GM12878 (cell line): ENCODE data around the gene SUSD5. TPM values are rescaled to one million over a fixed set of nuclear protein-coding genes. Genes with fewer than 3 reads are reported as not detected.

Source experiments
- ATAC-seq: fragments of 200-7000 bp; cut with Tn5 transposase; 3 replicates; pipeline ENCODE4 v1.9.1; 2020; ENCODE audit warnings: mild to moderate bottlenecking, moderate library complexity
- BruUV-seq: library from RNA; stranded (reverse); fragments of 400-500 nt; replicated peaks from 2 replicates; lab custom pipeline; 2021; lab: Mats Ljungman, UMichigan
- CTCF ChIA-PET: fragments of 300-600 bp; sonication (Branson Sonifier 250); formaldehyde crosslinking; extraction: SDS; loops from one replicate; lab custom pipeline; 2021; ENCODE audit warnings: inconsistent platforms; lab: Yijun Ruan, JAX
- POLR2A ChIA-PET: fragments of 350-600 bp; formaldehyde crosslinking; extraction: SDS; loops from one replicate; lab custom pipeline; 2021; ENCODE audit warnings: inconsistent platforms; lab: Charles Lee
- RAD21 ChIA-PET: fragments of 300-600 bp; sonication (Branson Sonifier 250); formaldehyde crosslinking; loops from one replicate; lab custom pipeline; 2023; ENCODE audit warnings: antibody characterized with exemption; ENCODE audit not compliant: unreplicated experiment; lab: Charles Lee
- SMC1A ChIA-PET: fragments of 300-600 bp; sonication (Branson Sonifier 250); formaldehyde crosslinking; loops from one replicate; lab custom pipeline; 2023; ENCODE audit not compliant: unreplicated experiment, uncharacterized antibody; lab: Charles Lee
- DNase-seq: peaks from one replicate; pipeline ENCODE4 v3.0.0-alpha.2; 2011; ENCODE audit warnings: low read depth, low spot score
- FAIRE-seq: peaks from 3 replicates; lab custom pipeline; 2011; peaks lifted over from hg19 to GRCh38; lab: Jason Lieb, UNC
- H2AFZ ChIP-seq: 2 replicates; pipeline ENCODE4 v1.6.0; 2011; ENCODE audit warnings: low read depth, low read length, control low read depth; ENCODE audit not compliant: control insufficient read depth
- H3K27ac ChIP-seq: 2 replicates; pipeline ENCODE4 v1.5.1; 2011; ENCODE audit warnings: control low read depth; ENCODE audit not compliant: control insufficient read depth, insufficient read depth
- H3K27me3 ChIP-seq, 2 experiments: replicated peaks in 1 of 2; 2 replicates each; pipeline versions ENCODE4 v1.6.0 to v1.6.1; 2011; ENCODE audit warnings: low read length in 1 of 2; ENCODE audit not compliant: control insufficient read depth in 2 of 2, insufficient read depth in 2 of 2
- H3K36me3 ChIP-seq, 2 experiments: 2 replicates each; pipeline ENCODE4 v1.5.1; 2011; ENCODE audit warnings: low read length in 1 of 2; ENCODE audit not compliant: control insufficient read depth in 2 of 2, insufficient read depth in 2 of 2
- H3K4me1 ChIP-seq: 2 replicates; pipeline ENCODE4 v1.6.1; 2011; ENCODE audit warnings: mild to moderate bottlenecking, low read length, moderate library complexity, mixed read lengths; ENCODE audit not compliant: control insufficient read depth, insufficient read depth
- H3K4me2 ChIP-seq: 2 replicates; pipeline ENCODE4 v1.6.0; 2011; ENCODE audit warnings: control low read depth; ENCODE audit not compliant: control insufficient read depth, insufficient read depth
- H3K4me3 ChIP-seq: fragments of 200-600 bp; sonication (generic); 2 replicates; pipeline ENCODE4 v1.5.1; 2016
- H3K79me2 ChIP-seq: 2 replicates; pipeline ENCODE4 v1.6.0; 2011; ENCODE audit warnings: low read length; ENCODE audit not compliant: control insufficient read depth, insufficient read depth
- H3K9ac ChIP-seq: 2 replicates; pipeline ENCODE4 v1.8.0; 2011; ENCODE audit warnings: low read length, control low read depth, mixed read lengths; ENCODE audit not compliant: control insufficient read depth, insufficient read depth
- H3K9me3 ChIP-seq: replicated peaks from 3 replicates; pipeline ENCODE4 v1.5.1; 2011; ENCODE audit warnings: mild to moderate bottlenecking, low read length; ENCODE audit not compliant: control insufficient read depth, insufficient read depth
- H4K20me1 ChIP-seq: 2 replicates; pipeline ENCODE4 v1.6.0; 2011; ENCODE audit not compliant: control insufficient read depth, insufficient read depth
- CBX5 ChIP-seq: sonication (generic); IDR thresholded peaks from 2 replicates; pipeline ENCODE4 v1.6.1; 2016; ENCODE audit warnings: low read depth, moderate library complexity, mild to moderate bottlenecking, inconsistent platforms
- IRF3 ChIP-seq: fragments of 450-650 bp; IDR thresholded peaks from 2 replicates; pipeline ENCODE4 v1.6.1; 2014; ENCODE audit warnings: mild to moderate bottlenecking
- LARP7 ChIP-seq: fragments of 450-650 bp; IDR thresholded peaks from 2 replicates; pipeline ENCODE4 v1.6.1; 2017; ENCODE audit warnings: mild to moderate bottlenecking
- MYC ChIP-seq: IDR thresholded peaks from 2 replicates; pipeline ENCODE4 v1.6.1; 2011; ENCODE audit warnings: mild to moderate bottlenecking, low read length, moderate library complexity, inconsistent platforms; ENCODE audit not compliant: insufficient read depth, insufficient replicate concordance, insufficient read length, severe bottlenecking
- POLR2A ChIP-seq: IDR thresholded peaks from 2 replicates; pipeline ENCODE4 v1.6.1; 2011; ENCODE audit warnings: low read depth, mild to moderate bottlenecking, low read length
- POU2F2 ChIP-seq: IDR thresholded peaks from 3 replicates; pipeline ENCODE4 v1.6.1; 2011; ENCODE audit warnings: low read depth, mild to moderate bottlenecking, low read length, borderline replicate concordance
- RELA ChIP-seq: fragments of 450-650 bp; IDR thresholded peaks from 2 replicates; pipeline ENCODE4 v1.8.0; 2014; ENCODE audit warnings: borderline replicate concordance; ENCODE audit not compliant: partially characterized antibody
- SIN3A ChIP-seq: IDR thresholded peaks from 2 replicates; pipeline ENCODE4 v1.6.1; 2012; ENCODE audit warnings: low read depth, low read length, improper control_type of control experiment
- SP1 ChIP-seq: IDR thresholded peaks from one replicate; pipeline ENCODE4 v1.6.1; 2011; ENCODE audit warnings: low read depth, low read length
- SREBF1 ChIP-seq: IDR thresholded peaks from 2 replicates; pipeline ENCODE4 v1.6.1; 2012; ENCODE audit warnings: mild to moderate bottlenecking, low read length
- SREBF2 ChIP-seq: IDR thresholded peaks from 2 replicates; pipeline ENCODE4 v1.6.1; 2012; ENCODE audit warnings: mild to moderate bottlenecking, low read length
- STAT1 ChIP-seq: fragments of 450-650 bp; conservative IDR thresholded peaks from 2 replicates; pipeline ENCODE4 v1.6.1; 2014; ENCODE audit warnings: antibody characterized with exemption, mild to moderate bottlenecking
- TAF1 ChIP-seq: IDR thresholded peaks from 2 replicates; pipeline ENCODE4 v1.6.1; 2011; ENCODE audit warnings: mild to moderate bottlenecking, low read depth, low read length, borderline replicate concordance
- ZNF207 ChIP-seq: fragments of 450-650 bp; IDR thresholded peaks from 2 replicates; pipeline ENCODE4 v1.6.1; 2014; ENCODE audit warnings: antibody characterized with exemption, mild to moderate bottlenecking, borderline replicate concordance
- ZNF274 ChIP-seq: IDR thresholded peaks from one replicate; pipeline ENCODE4 v1.8.0; 2011; ENCODE audit not compliant: insufficient read length, insufficient read depth
- WGBS: methylation state at CpG from one replicate; pipeline ENCODE4 v1.1.6; 2016; ENCODE audit warnings: low lambda C conversion rate; ENCODE audit not compliant: insufficient replicate concordance, insufficient coverage; ENCODE audit errors: missing lambda C conversion rate; 5-methylcytosine and 5-hydroxymethylcytosine counted together
- in situ Hi-C: fragments of 300-500 bp; cut with MboI; formaldehyde crosslinking; loops from 9 replicates; pipeline ENCODE4 v1.14.3; 2018; ENCODE audit warnings: mixed read lengths
- intact Hi-C: fragments of 100-400 bp; cut with micrococcal nuclease; formaldehyde crosslinking; loops from one replicate; pipeline ENCODE4 v1.14.2; 2022; ENCODE audit not compliant: unreplicated experiment
- polyA plus RNA-seq, 11 experiments: library from polyadenylated mRNA; depleted of rRNA in 4 of 11; unstranded in 6 of 11; stranded (reverse) in 5 of 11; fragments of >200 nt; fragmentation: Nextera tagmentation in 4 of 11; fragmentation: Illumina TruSeq in 1 of 11; extraction: Ambion mirVana in 4 of 11; extraction: Trizol in 1 of 11; gene quantifications; 1 replicate in 1 of 11; 2 replicates in 10 of 11; pipeline versions ENCODE4 v1.2.1 to v1.2.3, GENCODE V29; 2011 to 2016; ENCODE audit warnings: inconsistent platforms in 2 of 11, missing spikeins in 2 of 11, low read depth in 1 of 11
- total RNA-seq, 4 experiments: library from RNA; depleted of rRNA in 3 of 4; stranded (reverse); fragments of >200 nt in 3 of 4; fragmentation: Illumina TruSeq in 1 of 4; extraction: Trizol in 1 of 4; gene quantifications; 2 replicates each; pipeline versions ENCODE4 v1.2.1 to v1.2.3, GENCODE V29; 2013 to 2021
- TF ChIP-seq, protein P1 (sequence below): IDR thresholded peaks from 2 replicates; pipeline ENCODE4 v1.6.1; 2011; ENCODE audit warnings: low read depth, mild to moderate bottlenecking, low read length, moderate library complexity, borderline replicate concordance; ENCODE audit errors: extremely low read depth
- TF ChIP-seq, protein P2 (sequence below): IDR thresholded peaks from 2 replicates; pipeline ENCODE4 v1.6.1; 2012; ENCODE audit warnings: low read depth, low read length, improper control_type of control experiment
- TF ChIP-seq, protein P3 (sequence below): fragments of 450-650 bp; IDR thresholded peaks from 2 replicates; pipeline ENCODE4 v1.6.1; 2017; ENCODE audit warnings: mild to moderate bottlenecking, moderate library complexity

SUSD5 gene
- total and polyA plus RNA-seq, 10 of the 15 experiments (the other 5 are each of a cell fraction or from before 2014, with no cell fraction given) = 0.01 to 0.05 (median 0.03) TPM; not detected in 4

GRCh38 chr3:33113772-33114621 is 104.6 kb downstream of the SUSD5 start, which contains the start of gene CRTAP:
CRTAP (plus strand) TSS chr3:33114014; CDS start chr3:33114078, 64 bp downstream.
- no TSS peak for BruUV-seq
- ChIA-PET CTCF (interaction anchor here (0.7 to 1.2 kb wide), 3 partner anchors 19 to 167 kb away, joined by 3 to 5 read pairs (median 4); no protein-coding TSS in a partner anchor), POLR2A (interaction anchor here (0.5 to 0.6 kb wide), 2 partner anchors 16 to 796 kb away, joined by 3 read pairs; no protein-coding TSS in a partner anchor), SMC1A (interaction anchor here (1.2 to 1.7 kb wide), 3 partner anchors 17 to 19 kb away, joined by 3 to 5 read pairs (median 5); no protein-coding TSS in a partner anchor), RAD21 (interaction anchor here (1.0 to 2.1 kb wide), 3 partner anchors 17 to 259 kb away, joined by 3 to 5 read pairs (median 4); partner anchors contain the start of genes GLB1 and TMPPE)
- H2AFZ ChIP-seq = peak within 1 kb of the TSS; percentile 86
- 1% methylated on average over 92 of the region's 98 CpGs for WGBS
- DNase-seq = peak; percentile 45
- no peaks in the 10 kb centered on the region for H3K9me3 ChIP-seq
- in situ Hi-C loops = no loop called here
- intact Hi-C loops = no loop called here
- peak within 1 kb of the TSS; percentile 78 for H3K4me2 ChIP-seq
- no peaks in the 10 kb centered on the region for H3K36me3 ChIP-seq
- no peaks in the 10 kb centered on the region for H3K79me2 ChIP-seq
- peak within 1 kb of the TSS; percentile 43 for H3K27ac ChIP-seq
- no peaks in the 10 kb centered on the region for H4K20me1 ChIP-seq
- ATAC-seq = peak; percentile 92
- no peaks in the 10 kb centered on the region for H3K27me3 ChIP-seq
- peaks cover 24% of the 10 kb centered on the region for H3K4me1 ChIP-seq
- H3K9ac ChIP-seq = peak within 1 kb of the TSS; percentile 58; the same call in 1 of the 2 replicates
- FAIRE-seq = no peak
- peak within 1 kb of the TSS; percentile 75 for H3K4me3 ChIP-seq
- TF ChIP-seq CBX5 (no peak), ZNF274 (no peak), SIN3A (no peak), SP1 (no peak), MYC (peak; percentile 68), ZNF207 (0 out of 2 replicates have a peak, but pooled peaks have one; percentile 23), TAF1 (no peak; the same call in 1 of the 2 replicates), IRF3 (no peak), LARP7 (peak; percentile 94), POU2F2 (no peak), RELA (no peak), SREBF2 (no peak), STAT1 (0 out of 2 replicates have a peak, but pooled peaks have one; percentile 14), SREBF1 (no peak), POLR2A (peak; percentile 87)
- TF ChIP-seq, protein P1, sequence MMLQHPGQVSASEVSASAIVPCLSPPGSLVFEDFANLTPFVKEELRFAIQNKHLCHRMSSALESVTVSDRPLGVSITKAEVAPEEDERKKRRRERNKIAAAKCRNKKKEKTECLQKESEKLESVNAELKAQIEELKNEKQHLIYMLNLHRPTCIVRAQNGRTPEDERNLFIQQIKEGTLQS = no peak
- TF ChIP-seq, protein P2, sequence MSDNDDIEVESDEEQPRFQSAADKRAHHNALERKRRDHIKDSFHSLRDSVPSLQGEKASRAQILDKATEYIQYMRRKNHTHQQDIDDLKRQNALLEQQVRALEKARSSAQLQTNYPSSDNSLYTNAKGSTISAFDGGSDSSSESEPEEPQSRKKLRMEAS = peak; percentile 42; the same call in 1 of the 2 replicates
- TF ChIP-seq, protein P3, sequence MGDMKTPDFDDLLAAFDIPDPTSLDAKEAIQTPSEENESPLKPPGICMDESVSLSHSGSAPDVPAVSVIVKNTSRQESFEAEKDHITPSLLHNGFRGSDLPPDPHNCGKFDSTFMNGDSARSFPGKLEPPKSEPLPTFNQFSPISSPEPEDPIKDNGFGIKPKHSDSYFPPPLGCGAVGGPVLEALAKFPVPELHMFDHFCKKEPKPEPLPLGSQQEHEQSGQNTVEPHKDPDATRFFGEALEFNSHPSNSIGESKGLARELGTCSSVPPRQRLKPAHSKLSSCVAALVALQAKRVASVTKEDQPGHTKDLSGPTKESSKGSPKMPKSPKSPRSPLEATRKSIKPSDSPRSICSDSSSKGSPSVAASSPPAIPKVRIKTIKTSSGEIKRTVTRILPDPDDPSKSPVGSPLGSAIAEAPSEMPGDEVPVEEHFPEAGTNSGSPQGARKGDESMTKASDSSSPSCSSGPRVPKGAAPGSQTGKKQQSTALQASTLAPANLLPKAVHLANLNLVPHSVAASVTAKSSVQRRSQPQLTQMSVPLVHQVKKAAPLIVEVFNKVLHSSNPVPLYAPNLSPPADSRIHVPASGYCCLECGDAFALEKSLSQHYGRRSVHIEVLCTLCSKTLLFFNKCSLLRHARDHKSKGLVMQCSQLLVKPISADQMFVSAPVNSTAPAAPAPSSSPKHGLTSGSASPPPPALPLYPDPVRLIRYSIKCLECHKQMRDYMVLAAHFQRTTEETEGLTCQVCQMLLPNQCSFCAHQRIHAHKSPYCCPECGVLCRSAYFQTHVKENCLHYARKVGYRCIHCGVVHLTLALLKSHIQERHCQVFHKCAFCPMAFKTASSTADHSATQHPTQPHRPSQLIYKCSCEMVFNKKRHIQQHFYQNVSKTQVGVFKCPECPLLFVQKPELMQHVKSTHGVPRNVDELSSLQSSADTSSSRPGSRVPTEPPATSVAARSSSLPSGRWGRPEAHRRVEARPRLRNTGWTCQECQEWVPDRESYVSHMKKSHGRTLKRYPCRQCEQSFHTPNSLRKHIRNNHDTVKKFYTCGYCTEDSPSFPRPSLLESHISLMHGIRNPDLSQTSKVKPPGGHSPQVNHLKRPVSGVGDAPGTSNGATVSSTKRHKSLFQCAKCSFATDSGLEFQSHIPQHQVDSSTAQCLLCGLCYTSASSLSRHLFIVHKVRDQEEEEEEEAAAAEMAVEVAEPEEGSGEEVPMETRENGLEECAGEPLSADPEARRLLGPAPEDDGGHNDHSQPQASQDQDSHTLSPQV = no peak
